ENCODE measurements around the gene EIF4A3. TPM values are rescaled to one million over a fixed set of nuclear protein-coding genes. Genes with fewer than 3 reads are reported as not detected.

Gene EIF4A3
- total and polyA plus RNA-seq, 8 donors: 58.5 to 90.7 (median 84.3) TPM

- intact Hi-C loops (cut with DNase I): no loop called here
- no peaks in the 10 kb centered on the region for H3K27me3 ChIP-seq
- H3K27ac ChIP-seq: no peak overlapping the region
- H3K36me3 ChIP-seq: peaks cover 3 to 40% of the 10 kb centered on the region in 2 donors
- no peak for TF ChIP-seq CTCF (IDR thresholded peaks at IDR 0.05)
- H3K9me3 ChIP-seq: no peaks in the 10 kb centered on the region
- DNase-seq (no peak), ATAC-seq (no peak)
- H3K4me3 ChIP-seq: no peak overlapping the region
- H3K4me1 ChIP-seq: no peaks in the 10 kb centered on the region
Observed at GRCh38 chr17:80130992-80131391, 15.9 kb downstream of the EIF4A3 start.

- Histone ChIP-seq H3K27ac (no peak overlapping the region), H3K36me3 (peaks cover 0 to 21% of the 10 kb centered on the region in 2 donors), H3K27me3 (peaks cover 0 to 9% of the 10 kb centered on the region in 2 donors), H3K9me3 (no peaks in the 10 kb centered on the region), H3K4me3 (no peak overlapping the region), H3K4me1 (no peaks in the 10 kb centered on the region)
- DNase-seq (no peak), ATAC-seq (no peak)
- TF ChIP-seq CTCF (IDR thresholded peaks at IDR 0.05): no peak
- intact Hi-C loops (cut with DNase I): no loop called here
Observed at GRCh38 chr17:80129006-80129565, 17.8 kb downstream of the EIF4A3 start.

- Histone ChIP-seq H3K36me3 (no peaks in the 10 kb centered on the region), H3K4me1 (no peaks in the 10 kb centered on the region), H3K27me3 (peaks cover 0 to 12% of the 10 kb centered on the region in 2 donors), H3K4me3 (no peak overlapping the region), H3K9me3 (no peaks in the 10 kb centered on the region), H3K27ac (no peak overlapping the region)
- no peak for DNase-seq
- no peak for ATAC-seq
- intact Hi-C loops (cut with DNase I): no loop called here
- TF ChIP-seq CTCF (IDR thresholded peaks at IDR 0.05): no peak
Observed at GRCh38 chr17:80126449-80126715, 20.5 kb downstream of the EIF4A3 start.

- Histone ChIP-seq H3K4me1 (no peaks in the 10 kb centered on the region), H3K27me3 (peaks cover 0 to 12% of the 10 kb centered on the region in 2 donors), H3K9me3 (no peaks in the 10 kb centered on the region), H3K36me3 (no peaks in the 10 kb centered on the region), H3K27ac (no peak overlapping the region), H3K4me3 (no peak overlapping the region)
- intact Hi-C loops (cut with DNase I): no loop called here
- peak in 1 of 4 donors; percentile 13 for DNase-seq
- ATAC-seq: no peak
- no peak for TF ChIP-seq CTCF (IDR thresholded peaks at IDR 0.05)
Observed at GRCh38 chr17:80125656-80126448, 21.1 kb downstream of the EIF4A3 start.

- DNase-seq (peak in 1 of 4 donors; percentile 34), ATAC-seq (peak; percentile 60)
- peaks cover 0 to 12% of the 10 kb centered on the region in 2 donors for H3K27me3 ChIP-seq
- H3K9me3 ChIP-seq: no peaks in the 10 kb centered on the region
- H3K36me3 ChIP-seq: peaks cover 0 to 3% of the 10 kb centered on the region in 2 donors
- H3K27ac ChIP-seq: no peak overlapping the region
- TF ChIP-seq CTCF (IDR thresholded peaks at IDR 0.05): no peak
- no peak overlapping the region for H3K4me3 ChIP-seq
- intact Hi-C loops (cut with DNase I): no loop called here
- H3K4me1 ChIP-seq: no peaks in the 10 kb centered on the region
Observed at GRCh38 chr17:80124351-80124981, 22.5 kb downstream of the EIF4A3 start.

Data from left lung (tissue), 10 donors.